HG03520 (cell line): ENCODE results near the gene COX6A1.

Source experiments
- ATAC-seq: cut with Tn5 transposase; IDR thresholded peaks from one replicate; pipeline ENCODE4 v1.9.1; 2021; ENCODE audit warnings: mild to moderate bottlenecking, moderate library complexity; ENCODE audit not compliant: unreplicated experiment

The COX6A1 gene

DNA sequence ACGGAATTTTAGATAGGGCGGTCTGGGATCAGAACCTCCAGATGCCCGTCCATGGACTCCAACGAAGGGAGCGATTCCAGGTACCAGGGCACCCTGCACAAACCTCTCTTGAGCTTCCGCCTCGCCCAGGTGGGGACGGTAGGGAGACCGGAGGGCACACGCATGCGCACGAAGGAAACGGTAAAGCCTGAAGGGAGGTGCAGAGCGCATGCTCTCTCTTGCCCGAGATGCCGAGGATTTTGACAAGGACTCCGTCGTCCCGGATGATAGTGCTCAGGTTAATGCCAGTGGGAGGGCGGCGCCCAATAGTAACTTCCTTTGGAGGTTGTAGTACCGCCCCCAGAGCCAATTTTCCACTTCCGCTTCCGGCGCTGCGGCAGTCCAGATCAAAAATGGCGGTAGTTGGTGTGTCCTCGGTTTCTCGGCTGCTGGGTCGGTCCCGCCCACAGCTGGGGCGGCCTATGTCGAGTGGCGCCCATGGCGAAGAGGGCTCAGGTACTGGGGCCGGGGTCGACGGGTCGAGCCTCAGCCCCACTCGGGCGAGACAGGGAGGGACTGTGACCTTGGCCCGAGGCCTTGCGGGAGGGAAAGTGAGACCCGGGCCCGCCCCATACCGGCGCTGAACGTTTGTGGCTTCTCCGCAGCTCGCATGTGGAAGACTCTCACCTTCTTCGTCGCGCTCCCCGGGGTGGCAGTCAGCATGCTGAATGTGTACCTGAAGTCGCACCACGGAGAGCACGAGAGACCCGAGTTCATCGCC is at the start of gene COX6A1:
TSS of gene COX6A1 (plus strand) at position 379 of the 760 bp plus-strand sequence. CDS start at position 393, 14 bp downstream.
- peak; percentile 95 for ATAC-seq

DNA sequence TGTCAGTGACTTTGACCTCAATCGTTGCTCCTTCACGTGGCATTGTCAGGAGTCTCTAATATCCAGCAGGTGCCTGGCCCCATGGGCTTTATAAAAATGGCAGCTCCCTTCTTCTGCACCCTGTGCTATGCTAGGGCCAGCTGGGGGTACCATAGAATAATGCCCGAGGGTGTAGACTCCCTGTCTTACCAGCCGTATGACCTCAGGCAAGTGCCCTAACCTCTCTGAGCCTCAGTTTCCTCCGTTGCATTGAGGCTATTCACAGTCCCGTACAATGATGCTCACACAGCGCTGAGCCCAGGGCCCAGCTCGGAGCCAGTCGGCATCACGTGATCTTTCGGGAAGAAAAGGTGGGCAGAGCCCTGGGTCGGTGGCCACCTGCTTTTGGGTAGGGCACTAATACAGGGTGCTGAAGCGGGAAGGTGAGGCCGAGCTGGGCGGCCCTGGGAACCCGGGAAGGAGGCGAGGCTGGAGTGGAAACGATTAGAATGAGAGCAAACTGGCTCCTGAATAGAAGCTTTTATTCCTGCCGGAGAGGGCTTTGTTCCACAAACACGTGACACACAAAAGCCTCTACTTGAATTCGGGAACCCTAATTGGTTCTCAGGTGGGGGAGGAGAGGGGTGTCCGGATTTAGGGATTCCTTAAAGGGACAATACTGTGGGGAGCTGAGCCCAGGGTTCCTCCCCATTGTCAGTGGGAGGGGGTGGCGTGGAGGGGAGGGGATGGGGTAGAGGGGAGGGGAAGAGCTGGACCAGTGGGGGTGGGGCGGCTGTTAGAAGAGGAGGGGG is 49.0 kb upstream of the COX6A1 start:
- no peak for ATAC-seq

DNA sequence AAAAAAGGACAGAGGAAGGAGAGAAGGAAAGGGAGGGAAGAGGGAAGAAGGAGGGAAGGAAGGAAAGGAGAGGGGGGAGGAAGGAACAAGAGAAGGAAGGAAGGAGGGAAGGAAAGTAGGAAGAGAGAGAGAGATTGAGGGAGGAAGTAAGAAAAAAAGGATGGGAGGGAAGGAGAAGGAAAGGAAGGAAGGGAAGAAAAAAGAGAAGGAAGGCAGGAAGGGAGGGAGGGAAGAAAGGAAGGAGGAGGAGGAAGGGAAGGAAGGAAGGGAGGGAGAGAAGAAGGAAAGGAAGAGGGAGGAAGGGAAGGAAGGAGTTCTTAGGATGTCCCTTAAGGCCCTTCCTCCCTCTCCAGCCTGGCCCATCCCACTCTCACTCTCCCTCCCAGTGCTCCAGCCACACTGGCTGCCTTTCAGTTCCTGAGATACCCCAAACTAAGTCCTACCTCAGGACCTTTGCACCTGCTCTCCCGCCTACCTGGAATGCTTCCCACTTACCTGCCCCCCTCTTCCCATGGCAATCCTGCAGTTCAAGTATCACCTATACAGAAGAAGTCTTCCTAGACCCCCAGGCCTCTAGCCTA is 47.3 kb upstream of the COX6A1 start:
- no peak for ATAC-seq

DNA sequence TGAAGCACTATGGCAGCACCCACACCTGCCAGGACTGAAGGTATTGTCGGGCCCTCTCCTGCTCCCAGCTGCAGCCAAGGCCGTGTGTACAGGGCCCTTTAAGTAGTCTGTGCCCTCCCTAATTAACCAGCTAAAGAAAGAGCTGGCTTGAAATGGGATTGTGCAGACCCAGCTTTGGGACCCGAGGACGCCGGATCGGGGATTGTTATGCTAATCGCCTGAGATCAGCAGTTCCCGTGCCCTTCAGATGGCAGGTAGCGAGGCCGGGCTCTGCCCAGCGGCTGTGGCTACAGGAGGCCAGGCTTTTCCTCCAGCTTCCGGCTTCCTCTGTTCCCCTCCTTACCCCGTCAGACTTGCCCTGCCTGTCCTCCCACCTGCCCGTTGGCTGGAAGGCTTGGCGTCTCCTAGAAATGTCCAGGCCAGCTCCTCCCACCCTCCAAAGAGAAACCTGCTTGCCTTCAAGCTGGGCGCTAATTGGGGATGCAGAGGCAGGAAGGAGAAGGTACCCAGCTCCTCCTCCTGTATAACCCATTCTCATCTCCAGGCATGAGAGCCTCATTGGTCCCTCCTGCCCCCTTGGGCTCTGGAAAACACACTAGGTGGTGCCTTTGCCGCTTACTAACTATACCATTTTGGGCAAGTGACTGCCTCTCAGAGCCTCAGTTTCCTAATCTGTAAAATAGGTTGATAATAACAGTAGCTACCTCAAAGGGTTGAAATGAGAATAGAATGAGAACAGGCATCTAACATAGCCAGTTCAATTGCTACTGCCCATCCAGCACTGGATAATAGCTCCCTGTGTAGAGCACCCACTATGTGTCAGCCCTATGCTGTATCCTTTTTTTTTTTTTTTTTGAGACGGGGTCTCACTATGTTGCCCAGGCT is 43.2 kb upstream of the COX6A1 start:
- no peak for ATAC-seq

DNA sequence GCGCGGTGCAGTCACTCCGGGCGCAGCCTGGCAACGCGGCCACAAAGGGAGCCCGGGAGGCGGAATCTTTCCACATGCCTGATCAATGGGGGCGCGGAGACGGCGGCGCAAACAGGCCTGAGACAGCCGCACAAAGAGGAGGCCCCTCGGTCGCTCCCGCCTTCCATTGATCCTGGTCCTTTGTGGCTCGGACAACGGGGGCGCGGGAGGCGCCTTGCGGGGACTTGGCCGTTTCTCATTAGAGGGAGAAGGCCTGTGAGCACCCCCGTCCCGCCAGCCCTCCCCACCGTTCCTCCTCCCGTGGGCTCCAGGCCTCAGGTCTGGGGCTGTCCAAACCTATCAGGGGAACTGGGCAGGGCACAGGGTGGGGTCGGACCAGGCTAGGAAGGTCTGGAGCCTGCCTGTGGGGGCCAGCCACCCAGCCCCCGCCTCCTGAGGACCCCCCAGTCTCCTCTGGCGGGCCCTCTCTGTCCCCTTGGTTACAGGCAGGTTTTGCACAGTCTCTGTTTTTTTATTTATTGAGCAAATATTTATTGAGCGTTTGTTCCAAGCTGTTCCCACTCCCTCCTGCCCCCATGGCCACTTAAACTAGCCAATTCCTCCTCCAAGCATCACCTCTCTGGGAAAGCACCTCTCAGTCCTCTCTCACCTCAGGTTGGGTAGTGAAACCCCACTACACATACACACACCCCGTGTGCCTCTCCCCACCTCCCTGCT is 39.9 kb upstream of the COX6A1 start:
- ATAC-seq, result no peak

DNA sequence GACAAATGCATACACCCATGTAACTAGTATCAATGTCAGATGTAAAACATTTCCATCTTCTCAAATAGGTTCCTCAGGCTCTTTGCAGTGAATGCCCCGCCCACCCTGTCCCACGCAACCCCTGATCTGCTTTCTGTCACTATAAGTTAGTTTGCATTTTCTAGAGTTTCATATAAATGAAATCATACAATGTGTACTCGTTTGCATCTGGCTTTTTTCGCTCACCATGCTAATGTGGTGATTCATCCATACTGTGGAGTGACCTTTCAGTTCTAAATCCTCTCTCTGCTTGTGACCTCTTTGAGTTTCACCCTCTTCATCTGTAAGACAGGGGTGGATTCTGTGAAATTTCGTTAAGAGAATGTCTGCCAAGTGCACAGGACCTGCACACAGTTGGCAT is 38.4 kb upstream of the COX6A1 start:
- no peak for ATAC-seq

DNA sequence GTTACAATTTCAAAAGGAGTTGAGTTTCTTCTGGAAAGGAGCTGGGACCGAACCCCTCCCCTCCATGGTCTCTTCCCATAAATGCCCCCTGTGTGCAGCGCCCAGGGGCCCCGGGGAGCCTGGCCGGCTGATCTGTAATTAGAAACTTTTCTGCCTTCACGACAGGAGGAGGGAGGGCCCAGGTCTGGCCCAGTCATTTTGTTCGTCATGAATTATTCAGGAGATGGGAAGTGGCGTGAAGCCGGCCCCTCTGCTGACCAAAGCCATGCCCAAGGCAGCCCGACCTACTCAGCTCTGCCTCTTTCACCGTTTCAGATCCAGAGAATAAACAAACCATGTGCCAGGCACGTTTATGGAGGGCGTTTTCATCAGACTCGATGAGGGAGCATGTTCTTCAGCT is 35.7 kb upstream of the COX6A1 start:
- no peak for ATAC-seq

DNA sequence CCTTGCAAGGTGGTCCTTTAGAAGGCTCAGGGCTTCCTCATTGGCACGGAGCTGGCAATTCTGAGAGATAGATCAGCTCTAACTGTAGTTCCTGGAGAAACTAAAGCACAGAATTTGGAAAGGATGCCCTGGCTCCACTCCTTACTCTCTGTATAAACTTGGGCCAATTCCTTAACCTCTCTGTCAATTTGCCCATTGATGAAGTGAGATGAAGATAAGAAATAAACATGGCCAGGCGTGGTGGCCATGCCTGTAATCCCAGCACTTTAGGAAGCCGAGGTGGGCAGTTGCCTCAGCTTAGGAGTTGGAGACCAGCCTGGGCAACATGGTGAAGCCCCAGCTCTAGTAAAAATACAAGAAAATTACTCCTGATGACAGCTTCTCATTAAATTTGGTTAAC is 34.0 kb upstream of the COX6A1 start:
- no peak for ATAC-seq

DNA sequence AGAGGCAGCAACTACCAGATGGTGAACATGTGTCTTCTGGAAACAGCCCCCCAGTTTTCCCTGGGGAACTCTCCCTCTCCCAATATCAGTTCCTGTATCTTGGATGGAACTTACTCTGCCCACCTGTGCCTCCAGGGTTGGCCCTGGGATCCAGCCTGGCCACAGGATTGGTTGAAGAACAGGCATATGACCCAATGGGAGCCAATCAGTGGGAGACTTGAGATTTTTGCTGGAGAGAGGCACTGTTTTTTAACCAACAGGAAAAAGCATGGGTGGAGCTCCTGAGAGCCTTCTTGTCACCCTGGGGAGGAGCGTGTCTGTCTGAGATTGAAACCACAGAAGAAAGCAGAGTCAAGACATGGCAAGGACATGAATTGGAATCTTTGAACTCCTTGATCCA is 33.6 kb upstream of the COX6A1 start:
- ATAC-seq, result no peak

DNA sequence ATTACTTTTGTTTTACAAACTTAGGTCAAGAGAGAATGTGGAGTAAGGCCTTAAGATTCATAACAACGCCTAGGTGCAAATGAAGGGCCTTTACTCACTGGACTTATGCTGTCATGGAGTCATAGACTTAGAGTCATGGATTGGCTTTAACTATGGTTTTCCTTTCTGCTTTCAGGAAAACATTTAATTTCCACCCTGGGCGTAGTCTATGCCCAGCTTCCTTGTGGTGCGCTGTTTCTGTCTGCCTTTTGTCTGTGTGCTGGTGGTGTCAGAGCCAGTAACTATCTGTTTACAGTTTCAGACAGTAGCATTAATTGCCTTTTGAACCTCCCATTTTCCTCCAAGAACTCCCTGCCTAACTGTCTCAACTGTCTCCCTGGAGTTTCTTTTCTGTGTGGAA is 31.8 kb upstream of the COX6A1 start:
- no peak for ATAC-seq

DNA sequence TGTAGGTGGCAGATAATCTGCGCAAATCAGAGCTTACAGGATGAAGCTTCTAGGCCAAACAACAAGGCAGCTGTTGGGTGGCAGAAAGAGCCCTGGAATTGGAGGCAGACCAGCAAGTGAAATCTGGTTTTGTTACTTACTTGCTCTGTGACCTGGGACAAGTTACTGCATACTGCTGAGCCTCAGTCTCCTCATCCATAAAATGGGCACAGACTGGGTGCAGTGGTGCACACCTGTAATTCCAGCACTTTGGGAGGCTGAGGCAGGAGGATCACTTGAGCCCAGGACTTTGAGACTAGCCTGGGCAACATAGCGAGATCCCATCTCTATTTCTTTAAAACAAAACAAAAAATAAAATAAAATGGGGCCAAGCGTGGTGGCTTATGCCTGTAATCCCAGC is 31.4 kb upstream of the COX6A1 start:
- no peak for ATAC-seq

DNA sequence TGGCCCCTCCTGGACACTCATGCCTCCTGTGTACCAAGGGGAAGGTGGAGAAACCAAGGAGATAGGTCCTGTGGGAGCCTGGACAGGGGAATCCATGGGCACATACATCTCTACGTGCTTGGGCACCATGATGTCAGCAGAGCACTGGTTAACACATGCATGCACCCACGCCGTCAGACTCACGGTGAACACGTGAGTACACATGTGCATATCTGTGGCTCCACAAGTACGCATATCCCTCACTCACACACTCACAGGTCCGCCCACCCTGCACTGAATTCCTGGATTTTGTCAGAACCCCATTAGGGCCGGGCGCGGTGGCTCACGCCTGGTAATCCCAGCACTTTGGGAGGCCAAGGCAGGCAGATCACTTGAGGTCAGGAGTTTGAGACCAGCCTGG is 29.1 kb upstream of the COX6A1 start:
- ATAC-seq, result no peak

DNA sequence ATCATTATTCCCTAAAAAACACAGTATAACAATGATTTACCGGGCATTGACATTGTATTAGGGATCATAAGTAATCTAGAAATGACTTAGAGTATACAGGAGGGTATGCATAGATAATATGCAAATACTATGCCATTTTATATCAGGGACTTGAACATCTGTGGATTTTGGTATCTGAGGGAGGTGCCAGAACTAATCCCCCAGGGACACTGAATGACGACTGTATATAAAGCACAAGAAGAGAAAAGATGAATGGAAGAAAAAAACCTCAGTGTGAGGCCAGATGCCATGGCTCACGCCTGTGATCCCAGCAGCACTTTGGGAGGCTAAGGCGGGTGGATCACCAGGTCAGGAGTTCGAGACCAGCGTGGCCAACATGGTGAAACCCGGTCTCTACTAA is 25.5 kb upstream of the COX6A1 start:
- ATAC-seq, result no peak

DNA sequence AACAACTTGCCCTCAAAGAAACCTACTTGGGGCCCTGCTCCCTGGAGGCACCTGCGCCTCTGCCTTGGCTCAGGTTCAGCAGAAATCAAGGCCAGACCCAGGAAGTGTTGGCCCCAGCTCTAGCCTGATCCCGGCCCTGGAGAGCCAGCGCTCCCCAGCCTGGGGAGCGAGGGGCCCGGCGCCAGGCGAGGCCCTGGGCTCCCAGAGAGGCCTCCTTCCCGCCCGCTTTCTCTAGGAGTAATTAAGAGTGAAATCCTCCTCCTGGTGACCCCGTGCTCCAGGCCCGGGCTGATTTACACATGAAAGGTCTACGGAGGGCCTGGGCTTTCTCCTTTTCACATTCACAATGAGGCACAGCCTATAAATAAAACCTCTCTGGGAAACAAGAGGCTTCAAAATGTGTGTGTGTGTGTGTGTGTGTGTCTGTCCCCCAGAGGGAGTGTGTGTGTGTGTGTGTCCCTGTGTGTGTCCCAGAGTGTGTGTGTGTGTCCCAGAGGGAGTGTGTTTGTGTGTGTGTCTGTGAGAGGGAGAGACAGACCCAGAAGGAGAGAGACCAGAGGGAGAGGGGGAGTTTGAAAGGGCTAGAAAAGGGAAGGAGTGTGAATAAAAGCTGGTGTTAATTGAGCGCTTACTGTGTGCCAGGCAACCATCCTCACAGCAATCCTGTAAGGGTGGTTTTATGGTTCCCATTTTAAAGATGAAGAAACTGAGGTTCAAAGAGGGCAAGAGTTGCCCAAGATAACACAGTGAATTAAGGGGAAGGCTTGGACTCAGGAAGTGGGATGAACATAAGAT is 23.8 kb upstream of the COX6A1 start:
- ATAC-seq, result no peak

DNA sequence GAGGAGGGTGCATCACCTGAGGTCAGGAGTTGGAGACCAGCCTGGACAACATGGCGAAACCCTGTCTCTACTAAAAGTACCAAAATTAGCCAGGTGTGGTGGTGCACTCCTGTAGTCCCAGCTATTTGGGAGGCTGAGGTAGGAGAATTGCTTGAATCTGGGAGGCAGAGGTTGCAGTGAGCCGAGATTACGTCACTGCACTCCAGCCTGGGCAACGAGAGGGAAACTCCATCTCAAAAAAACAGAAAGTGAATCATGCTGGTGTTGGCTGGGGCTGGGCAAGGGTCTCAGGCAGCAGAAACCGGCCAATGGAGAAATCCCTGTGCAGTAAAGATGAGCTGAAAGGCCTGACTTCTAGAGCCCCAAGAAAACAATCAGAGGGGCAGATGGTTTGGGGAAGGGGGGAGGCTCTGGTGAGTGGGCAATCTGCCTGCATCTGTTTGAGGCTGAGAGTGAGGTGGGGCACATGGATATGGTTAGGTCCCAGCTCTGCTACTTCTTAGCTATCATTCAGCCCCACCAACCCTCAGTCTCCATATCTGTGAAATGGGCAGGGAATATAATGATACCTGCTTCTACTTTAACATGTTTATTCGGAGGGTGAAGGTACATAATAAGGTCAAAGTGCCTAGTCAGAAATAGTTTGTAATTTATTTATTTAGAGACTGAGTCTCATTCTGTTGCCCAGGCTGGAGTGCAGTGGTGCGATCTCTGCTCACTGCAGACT is 21.3 kb upstream of the COX6A1 start:
- no peak for ATAC-seq

DNA sequence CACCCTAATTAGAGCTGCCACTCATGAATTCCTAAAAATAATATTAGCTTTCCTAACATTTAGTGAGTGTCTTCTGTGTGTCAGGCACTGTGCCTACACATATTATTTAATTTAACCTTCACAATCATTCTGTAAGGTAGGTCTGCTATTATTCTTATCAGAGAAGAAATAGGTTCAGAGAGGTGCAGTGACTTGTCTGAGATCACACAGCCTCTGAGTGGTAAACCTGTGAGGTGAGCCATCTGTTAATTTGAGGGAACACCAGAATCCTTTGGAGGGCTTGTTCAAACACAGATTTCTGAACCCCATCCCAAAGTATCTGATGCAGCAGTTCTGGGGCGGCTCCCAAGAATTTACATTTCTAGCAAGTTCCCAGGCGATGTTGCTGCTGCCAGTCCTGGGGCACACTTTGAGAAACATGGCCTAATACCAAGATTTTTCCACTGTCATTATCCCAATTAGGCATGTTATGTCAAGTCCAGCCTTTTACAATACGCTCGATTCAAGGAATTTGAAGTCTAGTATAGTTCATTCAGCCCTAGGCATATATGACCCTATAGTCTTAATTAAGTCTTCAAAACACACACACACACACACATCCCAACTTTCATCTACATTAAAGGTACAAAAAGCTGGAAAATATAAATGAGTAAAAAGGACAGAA is 19.9 kb upstream of the COX6A1 start:
- ATAC-seq, result no peak

DNA sequence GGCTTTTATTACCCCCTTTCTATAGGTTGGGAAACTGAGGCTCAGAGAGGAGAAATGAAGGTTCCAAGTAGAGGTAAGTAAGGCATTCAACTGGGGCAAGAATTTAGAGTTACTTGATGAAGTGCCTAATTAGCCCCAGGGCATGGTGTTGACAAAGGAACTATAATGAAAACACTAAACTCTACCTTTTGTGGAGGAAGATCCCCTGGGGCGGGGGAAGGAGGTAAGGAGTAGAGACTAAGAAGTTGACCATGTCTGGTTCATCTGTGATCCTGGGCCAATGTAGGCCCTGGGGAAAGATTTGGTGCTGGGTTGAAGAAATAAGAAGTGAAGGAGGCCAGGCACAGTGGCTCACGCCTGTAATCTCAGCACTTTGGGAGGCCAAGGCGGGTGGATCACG is 16.2 kb upstream of the COX6A1 start:
- ATAC-seq, result no peak

DNA sequence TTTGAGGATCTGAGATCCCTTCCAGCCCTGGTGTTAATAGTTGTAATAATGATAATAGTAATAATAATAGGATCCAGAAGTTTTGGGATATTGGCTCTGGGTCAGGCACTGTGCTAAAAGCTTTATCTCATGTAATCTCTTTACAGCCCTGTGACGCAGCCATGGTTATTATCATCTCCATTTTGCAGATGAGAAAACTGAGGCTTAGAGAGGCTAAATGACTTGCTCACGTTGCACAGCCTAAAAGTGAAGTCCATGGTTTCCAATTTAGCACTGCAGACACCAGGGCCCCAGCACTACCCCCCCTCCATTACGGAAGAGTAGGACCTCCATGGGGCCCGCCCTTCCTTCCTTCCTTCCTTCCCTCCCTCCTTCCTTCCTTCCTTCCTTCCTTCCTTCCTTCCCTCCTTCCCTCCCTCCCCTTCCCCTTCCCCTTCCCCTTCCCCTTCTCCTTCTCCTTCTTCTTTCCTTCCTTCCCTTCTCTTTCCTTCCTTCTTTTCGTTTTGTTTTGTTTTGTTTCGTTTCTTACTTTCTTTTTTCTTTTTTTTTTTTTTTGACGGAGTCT is 14.9 kb upstream of the COX6A1 start:
- ATAC-seq, result no peak
